HS-5 (cell line): Measurements from ENCODE around the gene MAFF.
A peak's percentile ranks its signal among the peaks of the same experiment; 100 is the strongest.
"Not testable (repeated sequence)": the region's sequence is repeated elsewhere in the genome, so short reads cannot be mapped to it uniquely, and the experiment has no call there.

Experiments
- DNase-seq: peaks from one replicate; pipeline ENCODE4 v3.0.0-alpha.2; 2012; ENCODE audit warnings: low read depth

The MAFF gene

DNA sequence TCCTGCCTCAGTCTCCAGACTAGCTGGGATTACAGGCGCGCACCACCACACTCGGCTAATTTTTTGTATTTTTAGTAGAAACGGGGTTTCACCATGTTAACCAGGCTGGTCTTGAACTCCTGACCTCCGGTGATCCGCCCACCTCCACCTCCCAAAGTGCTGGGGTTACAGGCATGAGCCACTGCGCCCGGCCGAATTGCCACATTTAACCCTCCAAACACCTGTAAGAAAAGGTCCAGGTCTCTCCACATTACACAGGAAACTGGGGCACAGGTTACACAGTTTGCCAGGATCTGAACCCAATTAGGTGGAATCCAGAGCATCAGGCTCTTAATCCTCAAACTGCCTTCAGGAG lies 24.2 kb upstream of the MAFF start:
- DNase-seq = not testable (repeated sequence)

DNA sequence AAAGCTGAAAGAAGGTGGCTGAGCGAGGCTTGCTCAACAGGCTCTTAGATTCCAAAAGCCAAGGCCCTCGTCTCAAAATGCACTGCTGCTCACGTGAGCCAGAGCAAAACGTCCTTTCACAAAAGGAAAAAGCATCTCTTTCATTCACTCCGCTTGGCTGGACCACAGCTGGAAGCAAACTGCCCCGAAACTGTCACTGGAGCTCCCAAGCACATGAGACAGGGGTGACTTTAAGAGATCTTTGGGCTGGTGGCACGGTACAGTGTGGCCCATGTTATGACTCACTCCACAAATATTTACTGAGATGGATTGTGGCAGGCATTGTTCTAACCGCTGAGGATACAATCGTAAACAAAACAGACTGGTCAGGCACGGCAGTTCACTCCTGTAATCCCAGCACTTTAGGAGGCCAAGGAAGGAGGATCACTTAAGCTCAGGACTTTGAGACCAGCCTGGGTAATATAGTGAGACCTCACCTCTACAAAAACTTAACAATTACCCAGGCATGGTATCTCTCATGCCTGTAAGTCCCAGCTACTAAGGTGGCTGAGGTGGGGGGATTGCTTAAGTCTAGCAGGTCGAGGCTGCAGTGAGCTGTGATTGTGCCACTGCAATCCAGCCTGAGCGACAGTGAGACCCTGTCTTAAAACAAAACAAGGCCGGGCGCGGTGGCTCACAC lies 23.7 kb upstream of the MAFF start:
- peak; percentile 61 for DNase-seq

DNA sequence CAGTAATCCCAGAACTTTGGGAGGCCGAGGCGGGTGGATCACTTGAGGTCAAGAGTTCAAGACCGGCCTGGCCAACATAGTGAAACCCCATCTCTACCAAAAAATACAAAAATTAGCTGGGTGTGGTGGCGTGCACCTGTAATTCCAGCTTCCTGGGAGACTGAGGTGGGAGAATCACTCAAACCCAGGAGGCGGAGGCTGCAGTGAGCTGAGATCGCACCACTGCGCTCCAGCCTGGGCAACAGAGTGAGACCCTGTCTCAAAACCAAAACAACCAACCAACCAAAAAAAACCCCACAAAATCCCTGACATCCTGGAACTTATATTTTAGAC lies 23.2 kb upstream of the MAFF start:
- DNase-seq = not testable (repeated sequence)

DNA sequence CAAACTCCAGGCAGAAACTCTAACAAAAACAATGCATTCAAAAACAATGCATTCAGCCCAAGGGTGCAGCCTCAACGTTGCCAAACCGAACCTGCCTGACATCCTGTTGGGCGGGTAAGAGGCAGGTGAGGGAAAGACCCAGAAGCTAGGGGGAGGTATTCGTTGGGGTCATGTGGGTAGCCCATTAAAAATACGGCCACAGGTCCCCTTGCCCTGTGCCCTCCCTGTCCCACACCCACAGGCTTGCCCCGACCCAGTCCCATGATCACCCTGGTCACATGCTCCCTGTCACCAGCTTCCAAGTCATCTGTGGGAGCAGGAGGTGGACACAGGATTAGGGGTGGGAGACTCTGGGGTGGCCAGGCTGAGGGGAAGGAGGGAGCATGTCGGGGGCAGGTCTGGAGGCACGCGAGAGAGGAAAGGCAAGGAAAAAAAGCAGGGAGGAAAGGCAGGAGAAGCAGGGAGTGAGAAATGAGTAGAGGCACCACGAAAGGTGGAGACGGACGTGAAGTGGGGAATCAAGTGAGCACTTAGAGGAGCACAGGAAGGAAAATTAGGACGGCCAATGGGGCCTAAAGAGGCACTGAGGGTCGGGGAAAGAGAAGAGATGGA lies 20.8 kb upstream of the MAFF start:
- no peak for DNase-seq

DNA sequence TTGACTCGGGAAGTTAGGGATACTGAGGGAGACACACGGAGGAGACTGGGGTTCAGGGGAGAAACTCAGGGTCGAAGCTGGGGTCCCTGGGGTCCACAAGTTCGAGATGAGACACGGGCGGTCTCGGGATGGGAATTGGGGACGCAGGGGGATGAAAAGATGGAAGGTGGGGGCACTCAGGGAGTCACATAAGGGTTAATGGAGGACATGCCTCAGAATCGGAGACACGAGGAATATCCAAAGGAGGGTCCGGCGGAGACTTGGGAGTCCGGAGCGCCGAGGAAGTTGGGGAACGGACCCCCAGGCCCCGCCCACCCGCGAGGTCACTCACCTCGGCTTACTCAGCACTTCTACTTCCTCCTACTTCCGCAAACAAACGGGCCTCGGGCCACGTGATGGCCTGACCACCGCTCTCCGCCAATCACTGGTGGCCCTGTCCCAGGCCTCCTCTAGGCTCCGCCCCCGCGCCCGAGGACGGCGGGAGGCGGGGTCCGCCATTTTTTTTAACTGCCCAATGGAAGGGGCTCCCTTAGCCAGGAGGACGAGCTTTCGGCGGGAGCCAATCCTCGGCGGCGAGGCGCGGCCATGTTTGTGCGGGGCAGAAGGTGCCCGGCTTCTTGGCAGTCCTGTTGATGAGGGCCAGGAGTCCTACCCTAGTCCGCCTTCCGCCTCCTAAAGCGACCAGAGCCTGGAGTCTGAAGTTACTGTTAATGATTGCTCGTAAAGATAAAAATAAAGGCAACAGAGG lies 20.2 kb upstream of the MAFF start, which contains the start of gene PLA2G6:
Gene PLA2G6 (minus strand): TSS at position 378 of the 748 bp plus-strand sequence. CDS start 12,404 bp downstream, outside the sequence.
- peak; percentile 92 for DNase-seq

DNA sequence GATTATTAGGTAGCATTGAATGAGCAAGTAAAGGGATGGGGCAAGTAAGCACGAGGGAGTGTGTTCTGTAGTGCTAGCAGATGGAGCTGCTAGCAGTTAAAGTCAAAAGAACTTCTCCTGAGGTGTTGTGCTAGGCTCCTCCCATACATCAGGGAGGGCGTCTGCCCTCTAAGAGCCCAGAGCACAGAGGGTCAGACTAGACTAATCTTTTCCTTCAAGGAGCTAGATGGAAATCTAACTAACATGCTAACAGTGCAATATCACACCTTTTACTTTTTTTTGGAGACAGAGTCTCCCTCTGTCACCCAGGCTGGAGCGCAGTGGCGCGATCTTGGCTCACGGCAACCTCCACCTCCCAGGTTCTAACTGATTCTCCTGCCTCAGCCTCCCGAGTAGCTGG lies 17.0 kb upstream of the MAFF start:
- DNase-seq = no peak

DNA sequence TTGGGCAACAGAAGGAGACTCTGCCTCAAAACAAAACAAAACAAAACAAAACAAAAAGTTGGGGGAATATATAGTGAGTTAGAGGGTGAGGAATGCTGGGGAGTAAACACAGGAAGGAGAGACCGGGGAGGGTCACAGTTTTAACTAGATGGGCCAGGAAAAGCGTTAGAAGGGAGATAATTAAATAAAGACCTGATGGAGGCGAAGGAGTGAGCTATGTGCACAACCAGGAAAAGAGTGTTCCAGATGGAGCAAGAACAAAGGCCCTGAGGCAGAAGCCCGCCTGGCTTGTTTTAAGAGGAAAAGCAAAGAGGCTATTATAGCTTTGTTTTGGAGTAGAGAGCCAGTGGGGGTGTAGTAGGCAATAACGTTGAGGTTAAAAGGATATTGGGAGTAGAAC lies 15.4 kb upstream of the MAFF start:
- DNase-seq = no peak

DNA sequence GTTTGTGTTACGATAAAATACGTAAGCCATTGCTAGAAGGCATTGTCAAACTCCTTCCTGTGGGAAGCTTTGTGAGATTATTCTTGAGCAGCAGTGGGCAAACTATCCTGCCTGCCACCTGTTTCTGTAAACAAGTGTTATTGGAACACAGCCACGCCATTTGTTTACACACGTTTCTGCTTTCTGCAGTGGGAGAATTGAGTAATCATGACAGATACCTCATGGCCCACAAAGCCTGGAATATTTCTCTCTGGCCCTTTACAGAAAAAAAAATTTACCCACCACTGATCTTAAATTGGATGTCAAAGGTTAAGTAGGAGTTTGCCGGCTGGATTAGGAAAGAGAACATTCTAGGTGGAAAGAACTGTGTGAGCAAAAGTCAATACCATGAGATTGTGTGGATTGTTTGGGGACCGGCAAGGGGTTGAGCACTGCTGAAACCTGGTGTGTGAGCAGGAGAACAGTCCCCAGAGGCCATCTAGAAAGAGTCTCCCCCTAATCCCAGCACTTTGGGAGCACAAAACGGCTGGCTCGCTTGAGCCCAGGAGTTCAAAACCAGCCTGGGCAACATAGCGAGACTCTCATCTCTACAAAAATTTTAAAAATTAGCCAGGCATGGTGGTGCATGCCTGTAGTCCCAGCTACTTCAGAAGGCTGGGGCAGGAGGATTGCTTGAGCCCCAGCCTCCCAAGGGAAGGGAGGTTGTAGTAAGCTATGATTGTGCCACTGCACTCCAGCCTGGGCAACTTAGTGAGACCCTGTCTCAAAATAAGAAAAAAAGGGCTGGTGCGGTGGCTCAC lies 14.2 kb upstream of the MAFF start:
- no peak for DNase-seq

DNA sequence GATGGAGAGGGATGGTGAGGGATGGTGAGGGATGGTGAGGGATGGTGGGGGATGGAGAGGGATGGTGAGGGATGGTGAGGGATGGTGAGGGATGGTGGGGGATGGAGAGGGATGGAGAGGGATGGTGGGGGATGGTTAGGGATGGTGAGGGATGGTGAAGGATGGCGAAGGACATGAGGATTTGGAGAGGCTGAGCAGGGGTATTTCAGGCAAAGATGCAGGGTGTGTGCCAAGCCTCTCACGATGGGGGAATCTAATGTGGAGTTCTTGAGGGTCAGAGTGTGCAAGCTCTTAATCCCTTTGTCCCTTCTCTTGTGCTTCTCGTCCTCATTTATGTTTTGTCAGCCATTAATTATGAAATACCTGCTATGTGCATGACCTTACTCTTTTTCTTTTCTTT lies 12.7 kb upstream of the MAFF start:
- DNase-seq = no peak

DNA sequence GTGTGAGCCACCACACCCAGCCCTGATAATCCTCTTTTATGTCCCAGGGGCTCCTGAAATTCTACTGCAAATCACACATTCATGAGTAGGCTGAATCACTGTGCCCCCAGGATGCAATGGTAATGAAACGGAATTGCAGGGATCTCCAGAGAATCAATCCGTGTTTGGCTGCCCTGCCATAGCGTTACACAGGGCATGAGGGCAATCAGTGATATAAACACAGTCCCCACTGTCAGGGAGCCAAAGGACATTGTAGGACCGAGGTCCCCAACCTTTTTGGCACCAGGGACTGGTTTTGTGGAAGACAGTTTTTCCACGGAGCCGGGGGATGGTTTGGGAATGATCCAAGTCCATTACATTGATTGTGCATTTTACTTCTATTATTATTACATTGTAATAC lies 11.2 kb upstream of the MAFF start:
- no peak for DNase-seq

DNA sequence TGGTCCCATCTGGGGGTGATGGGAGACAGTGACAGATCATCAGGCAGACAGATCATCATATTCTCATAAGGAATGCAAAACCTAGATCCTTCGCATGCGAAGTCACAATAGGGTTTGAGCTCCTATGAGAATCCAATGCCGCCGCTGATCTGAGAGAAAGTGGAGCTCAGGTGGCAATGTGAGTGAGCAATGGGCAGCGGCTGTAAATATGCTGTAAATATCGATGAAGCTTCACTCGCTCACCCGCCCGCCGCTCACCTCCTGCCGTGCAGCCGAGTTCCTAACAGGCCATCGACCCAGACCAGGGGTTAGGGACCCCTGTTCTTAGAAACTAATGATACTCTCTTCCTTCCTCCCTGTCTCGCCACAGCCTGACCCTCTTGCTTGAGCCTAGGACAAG lies 10.7 kb upstream of the MAFF start:
- no peak for DNase-seq

DNA sequence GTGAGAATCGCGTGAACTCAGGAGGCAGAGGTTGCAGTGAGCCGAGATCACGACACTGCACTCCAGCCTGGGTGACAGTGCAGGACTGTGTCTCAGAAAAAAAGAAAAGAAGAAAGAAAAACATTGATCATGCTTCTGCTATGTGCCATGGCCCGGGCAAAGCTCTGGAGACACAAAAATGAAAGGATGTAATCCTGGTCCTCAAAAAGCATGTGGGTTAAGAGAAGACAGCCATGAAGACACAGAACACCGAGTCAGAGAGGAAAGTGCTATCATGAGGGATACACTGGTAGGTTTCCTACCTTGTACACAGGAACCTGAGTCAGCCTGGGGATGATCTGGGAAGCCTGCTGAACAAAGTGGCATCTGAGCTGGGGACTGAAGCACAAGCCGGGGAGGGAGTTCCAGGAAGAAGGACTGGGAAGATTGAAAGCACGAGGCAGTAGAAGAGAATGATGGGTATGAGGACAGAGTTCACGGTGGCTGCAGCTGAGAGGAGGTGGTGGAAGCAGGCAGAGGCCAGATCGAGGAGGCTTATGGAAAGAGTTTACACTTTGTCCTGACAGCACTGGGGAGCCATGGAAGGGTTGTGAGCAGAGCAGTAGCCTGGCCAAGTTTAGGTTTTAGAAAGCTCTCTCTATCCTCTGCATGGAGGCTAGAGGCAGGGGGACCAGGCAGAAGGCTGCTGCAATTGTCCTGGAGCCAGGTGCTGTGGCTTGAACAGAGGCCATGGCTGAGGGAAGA lies 9.9 kb upstream of the MAFF start:
- DNase-seq = no peak

DNA sequence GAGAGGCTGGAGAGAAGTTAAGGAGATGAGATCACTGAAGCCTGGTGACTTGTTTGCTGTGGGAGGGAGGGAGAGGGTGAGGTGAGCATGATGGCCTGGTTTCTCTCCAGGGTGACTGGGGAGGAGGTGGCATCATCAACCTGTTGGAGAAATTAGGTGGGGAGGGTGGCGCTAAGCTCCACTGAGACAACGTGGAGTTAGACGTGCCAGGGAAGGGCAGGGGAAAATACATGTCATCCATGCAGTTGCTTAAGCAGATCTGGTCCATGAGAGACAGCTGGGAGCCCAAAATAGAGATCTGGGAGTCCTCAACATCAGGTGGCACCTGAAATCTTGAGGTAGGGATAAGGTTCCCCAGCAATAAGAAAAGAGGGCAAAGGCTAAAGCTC lies 9.3 kb upstream of the MAFF start:
- no peak for DNase-seq

DNA sequence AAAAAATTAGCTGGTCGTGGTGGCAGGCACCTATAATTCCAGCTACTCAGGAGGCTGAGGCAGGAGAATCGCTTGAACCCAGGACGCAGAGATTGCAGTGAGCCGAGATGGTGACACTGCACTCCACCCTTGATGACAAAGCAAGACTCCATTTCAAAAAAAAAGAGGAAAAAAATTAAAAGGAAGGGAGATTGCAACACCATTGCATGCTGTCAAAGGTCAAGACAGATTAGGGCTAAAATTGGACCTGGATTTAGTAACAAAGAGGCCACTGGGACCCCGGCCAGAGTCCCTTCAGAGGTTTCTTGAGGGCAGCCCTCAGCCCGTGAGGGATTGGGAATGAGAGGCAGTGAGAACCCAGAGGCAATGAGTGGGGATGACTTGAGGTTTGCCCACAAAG lies 8.2 kb upstream of the MAFF start:
- DNase-seq = no peak

DNA sequence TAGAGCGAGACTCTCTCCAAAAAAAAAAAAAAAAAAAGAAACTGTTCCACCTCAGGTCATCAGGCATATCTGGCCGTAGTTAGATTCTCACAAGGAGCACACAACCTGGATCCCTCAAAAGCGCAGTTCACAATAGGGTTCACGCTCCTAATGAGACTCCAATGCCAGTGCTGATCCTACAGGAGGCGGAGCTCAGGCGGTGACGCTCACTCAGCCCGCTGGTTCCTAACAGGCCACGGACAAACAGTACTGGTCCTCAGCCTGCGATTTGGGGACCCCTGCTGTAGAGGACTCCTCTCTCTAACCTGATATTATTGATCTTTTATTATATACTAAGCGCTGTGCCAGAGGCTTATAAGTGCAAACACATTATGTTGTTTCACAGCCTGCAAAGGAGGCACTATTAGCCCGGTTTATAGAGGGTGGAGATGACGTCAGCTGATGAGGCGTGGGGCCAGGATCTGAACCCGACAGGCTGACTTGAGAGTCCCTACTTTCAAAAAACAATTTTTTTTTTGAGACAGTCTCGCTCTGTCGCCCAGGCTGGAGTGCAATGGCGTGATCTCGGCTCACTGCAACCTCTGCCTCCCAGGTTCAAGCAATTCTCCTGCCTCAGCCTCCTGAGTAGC lies 4.9 kb upstream of the MAFF start:
- no peak for DNase-seq

DNA sequence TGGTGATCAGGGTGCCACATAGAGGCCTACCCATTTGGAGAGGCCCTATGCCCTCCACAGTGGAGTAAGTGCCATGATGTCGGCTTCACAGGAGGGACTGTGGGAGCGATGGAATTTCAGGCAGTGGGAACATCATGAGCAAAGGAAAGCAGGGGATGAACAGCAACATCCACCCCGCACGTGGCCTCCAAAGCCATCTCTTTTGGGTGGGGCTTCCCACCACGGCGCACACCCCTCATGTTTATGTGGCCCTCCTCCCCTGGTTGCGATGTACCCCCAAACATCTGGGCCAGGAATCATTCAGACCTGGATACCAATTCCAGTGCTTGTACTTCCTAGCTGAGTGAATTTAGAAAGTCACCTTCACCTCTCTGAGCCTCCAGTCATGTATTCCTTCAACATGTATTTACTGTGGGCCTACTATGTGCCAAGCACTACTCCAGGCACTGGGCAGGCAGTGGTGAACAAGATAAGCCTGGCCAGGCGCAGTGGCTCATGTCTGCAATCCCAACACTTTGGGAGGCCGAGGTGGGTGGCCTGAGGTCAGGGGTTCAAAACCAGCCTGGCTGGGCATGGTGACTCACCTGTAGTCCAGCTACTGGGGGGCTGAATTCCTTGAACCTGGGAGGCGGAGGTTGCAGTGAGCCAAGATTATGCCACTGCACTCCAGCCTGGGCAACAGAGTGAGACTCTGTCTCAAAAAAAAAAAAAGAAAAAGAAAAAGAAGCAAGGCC lies 1.8 kb upstream of the MAFF start:
- no peak for DNase-seq

DNA sequence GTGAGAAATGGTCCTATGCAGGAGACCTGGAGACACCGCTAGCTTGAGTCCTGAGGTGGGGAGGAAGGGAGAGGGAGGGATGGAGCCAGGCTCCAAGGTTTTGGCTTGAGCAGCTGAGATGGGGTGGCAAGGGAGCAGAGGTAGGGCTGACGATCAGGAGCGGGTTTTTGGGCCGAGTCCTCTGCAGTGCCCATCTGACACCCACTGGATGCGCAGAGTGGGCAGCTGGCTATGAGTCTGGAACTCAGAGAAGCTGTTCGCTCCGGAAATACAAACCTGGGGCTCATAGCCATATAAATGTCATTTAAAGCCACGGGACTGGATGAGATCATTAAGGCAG lies 453 bp upstream of the MAFF start:
- DNase-seq = no peak

DNA sequence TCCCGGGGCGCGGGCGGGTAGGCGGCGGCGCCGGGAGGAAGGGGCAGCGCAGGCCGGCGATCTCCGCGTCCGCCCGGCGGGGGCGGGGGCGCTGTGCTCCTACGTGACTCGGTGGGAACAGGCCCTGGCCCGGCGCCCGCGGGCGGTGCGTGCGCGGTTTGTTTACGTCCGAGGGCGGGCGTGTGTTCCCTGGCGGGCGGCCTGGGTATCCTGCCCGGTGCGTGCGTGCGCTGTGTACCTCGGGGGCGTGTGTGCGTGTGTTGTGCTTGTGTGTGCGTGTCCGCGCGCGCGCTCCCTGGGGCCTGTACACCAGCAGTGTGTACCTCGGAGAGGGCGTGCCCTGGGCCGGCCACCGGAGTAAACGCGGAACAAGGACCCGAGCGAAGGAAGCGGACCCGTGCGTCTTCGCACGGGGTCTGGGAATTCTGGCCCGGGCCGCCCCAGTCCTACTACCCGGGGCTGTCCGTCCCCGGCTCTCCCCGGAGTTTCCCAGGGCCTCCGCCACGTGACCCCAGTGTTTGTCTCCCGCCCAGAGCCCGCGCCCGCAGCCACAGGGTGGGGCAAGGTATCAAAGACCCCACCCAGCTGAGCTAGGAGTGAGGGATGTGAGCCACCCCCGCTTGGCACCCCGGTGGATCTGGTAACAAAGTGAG lies 769 bp downstream of the MAFF start:
- no peak for DNase-seq

DNA sequence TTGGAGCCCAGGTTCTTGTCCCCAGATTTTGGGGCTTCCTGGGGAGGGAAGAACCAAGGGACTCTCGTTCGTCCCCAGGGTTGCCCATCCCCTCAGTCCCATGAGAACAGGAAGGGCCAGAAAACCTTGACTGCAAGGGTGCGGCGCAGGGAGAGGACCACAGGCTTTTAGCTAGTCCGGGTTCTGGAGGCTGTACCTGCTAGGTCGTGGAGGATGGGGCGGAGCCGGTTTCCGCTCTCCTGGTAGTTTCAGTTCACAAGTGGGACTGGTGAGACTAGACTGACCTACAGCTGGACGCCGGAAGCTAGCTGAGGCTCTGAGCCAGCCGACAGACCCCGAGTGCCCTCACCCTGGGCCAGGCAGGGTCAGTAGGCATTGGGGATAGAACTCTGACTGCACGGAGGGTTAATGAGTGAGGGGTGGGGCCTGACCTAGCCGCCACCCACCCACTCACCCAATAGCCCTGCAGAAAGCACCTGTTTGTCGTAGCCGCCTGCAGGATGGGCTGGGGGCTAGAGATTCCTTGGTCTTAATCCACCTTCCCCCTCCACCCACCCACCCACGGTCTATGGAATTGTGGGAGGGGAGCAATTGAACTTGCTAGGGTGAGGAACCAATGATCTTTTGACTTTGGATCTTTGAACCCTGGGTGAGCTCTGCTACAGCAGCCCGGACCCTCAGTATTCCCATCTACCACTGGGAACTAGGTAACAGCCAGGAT lies 1.5 kb downstream of the MAFF start:
- no peak for DNase-seq
